AG09319 (cell line): ENCODE measurements around the gene PI4K2A.
A peak's percentile ranks its signal among the peaks of the same experiment; 100 is the strongest.

Experiments used
- DNase-seq: peaks from one replicate; pipeline ENCODE4 v3.0.0-alpha.2; 2010; ENCODE audit warnings: low read depth; ENCODE audit errors: extremely low read depth
- CTCF ChIP-seq: IDR thresholded peaks from 2 replicates; pipeline ENCODE4 v1.5.1; 2011; ENCODE audit warnings: low read depth, mild to moderate bottlenecking, inconsistent platforms, low read length, moderate library complexity

Gene PI4K2A

GRCh38 chr10:97640174-97640867 lies at the start of gene PI4K2A:
Gene PI4K2A (plus strand): TSS chr10:97640671. CDS start chr10:97640743, 72 bp downstream.
- TF ChIP-seq CTCF, result no peak
- DNase-seq, result peak; percentile 98

GRCh38 chr10:97590748-97591495 lies 49.5 kb upstream of the PI4K2A start:
- DNase-seq, result no peak

GRCh38 chr10:97593421-97593820 lies 47.0 kb upstream of the PI4K2A start:
- DNase-seq, result no peak
- no peak for TF ChIP-seq CTCF

More at GRCh38 chr10:97590748-97591495, 49.5 kb upstream of the PI4K2A start:
- no peak for TF ChIP-seq CTCF

- DNase-seq, result no peak
- TF ChIP-seq CTCF, result no peak
These were observed 44.1 kb upstream of the PI4K2A start for GRCh38 chr10:97596101-97597082.

- DNase-seq, result no peak
These were observed 42.7 kb upstream of the PI4K2A start for GRCh38 chr10:97597778-97598177.

More at GRCh38 chr10:97597778-97598177, 42.7 kb upstream of the PI4K2A start:
- no peak for TF ChIP-seq CTCF
